ENCODE data around the gene SCN5A.

The SCN5A gene

GRCh38 chr3:38556640-38557358, 92.7 kb downstream of the SCN5A start:
- no peak for DNase-seq

- no peak for DNase-seq
Measured at GRCh38 chr3:38555926-38556325, 93.6 kb downstream of the SCN5A start.

- DNase-seq = no peak
Measured at GRCh38 chr3:38555149-38555840, 94.2 kb downstream of the SCN5A start.

- no peak for DNase-seq
Measured at GRCh38 chr3:38554127-38554827, 95.2 kb downstream of the SCN5A start.

- no peak for DNase-seq
Measured at GRCh38 chr3:38553071-38553470, 96.4 kb downstream of the SCN5A start.

- DNase-seq = no peak
Measured at GRCh38 chr3:38552364-38552763, 97.1 kb downstream of the SCN5A start.

- DNase-seq = no peak
Measured at GRCh38 chr3:38551026-38551832, 98.3 kb downstream of the SCN5A start.

GRCh38 chr3:38549957-38550840, 99.3 kb downstream of the SCN5A start:
- DNase-seq = no peak

GRCh38 chr3:38549486-38549885, 100.0 kb downstream of the SCN5A start:
- no peak for DNase-seq

- DNase-seq = no peak
Measured at GRCh38 chr3:38549082-38549481, 100.4 kb downstream of the SCN5A start.

- no peak for DNase-seq
Measured at GRCh38 chr3:38548154-38548931, 101.1 kb downstream of the SCN5A start.

GRCh38 chr3:38545983-38546382, 103.5 kb downstream of the SCN5A start:
- DNase-seq = no peak

GRCh38 chr3:38545550-38545949, 103.9 kb downstream of the SCN5A start:
- no peak for DNase-seq

GRCh38 chr3:38544926-38545325, 104.6 kb downstream of the SCN5A start:
- DNase-seq = no peak

- no peak for DNase-seq
Measured at GRCh38 chr3:38543586-38543985, 105.9 kb downstream of the SCN5A start.

GRCh38 chr3:38542401-38543298, 106.8 kb downstream of the SCN5A start:
- no peak for DNase-seq

- DNase-seq = no peak
Measured at GRCh38 chr3:38541806-38542205, 107.7 kb downstream of the SCN5A start.

- DNase-seq = no peak
Measured at GRCh38 chr3:38538773-38539353, 110.6 kb downstream of the SCN5A start.

GRCh38 chr3:38536671-38537070, 112.8 kb downstream of the SCN5A start:
- no peak for DNase-seq

- DNase-seq = no peak
Measured at GRCh38 chr3:38534604-38535003, 114.9 kb downstream of the SCN5A start.

Measured in CD4-positive, alpha-beta T cell treated with Interleukin-1 beta for 1 hour (primary cell).